Keratinocyte (primary cell): Measurements from ENCODE around the gene RICTOR. TPM values are rescaled to one million over a fixed set of nuclear protein-coding genes. Genes with fewer than 3 reads are reported as not detected.

Experiments used
- DNase-seq: peaks from one replicate; pipeline ENCODE4 v3.0.0-alpha.2; 2011; ENCODE audit warnings: low read depth, missing footprints, low spot score
- FAIRE-seq: peaks from 2 replicates; lab custom pipeline; 2011; peaks lifted over from hg19 to GRCh38; lab: Jason Lieb, UNC
- H2AFZ ChIP-seq: 2 replicates; pipeline ENCODE4 v1.6.0; 2012; ENCODE audit warnings: low read length, control low read depth, inconsistent platforms; ENCODE audit not compliant: control insufficient read depth
- H3K27ac ChIP-seq: 2 replicates; pipeline ENCODE4 v1.5.1; 2011; ENCODE audit warnings: low read length; ENCODE audit not compliant: control insufficient read depth, insufficient read depth
- H3K27me3 ChIP-seq: 3 replicates; pipeline ENCODE4 v1.6.0; 2011; ENCODE audit warnings: low read length; ENCODE audit not compliant: control insufficient read depth, insufficient read depth; ENCODE audit errors: extremely low read depth
- H3K36me3 ChIP-seq, 2 experiments: 2 replicates in 1 of 2; 3 replicates in 1 of 2; pipeline ENCODE4 v1.5.1; 2011; ENCODE audit warnings: low read length in 2 of 2, mild to moderate bottlenecking in 1 of 2; ENCODE audit not compliant: control insufficient read depth in 2 of 2, insufficient read depth in 2 of 2; ENCODE audit errors: extremely low read depth in 1 of 2
- H3K4me1 ChIP-seq: 3 replicates; pipeline ENCODE4 v1.5.1; 2011; ENCODE audit warnings: low read length; ENCODE audit not compliant: control insufficient read depth, insufficient read depth; ENCODE audit errors: extremely low read depth
- H3K4me2 ChIP-seq: 3 replicates; pipeline ENCODE4 v1.6.0; 2011; ENCODE audit warnings: low read depth, low read length; ENCODE audit not compliant: control insufficient read depth, insufficient read depth; ENCODE audit errors: extremely low read depth
- H3K4me3 ChIP-seq, 3 experiments: fragments of 200-600 bp in 1 of 3; sonication (generic) in 1 of 3; 2 replicates in 2 of 3; 3 replicates in 1 of 3; pipeline ENCODE4 v1.5.1; 2011 to 2016; ENCODE audit warnings: low read length in 3 of 3, mild to moderate bottlenecking in 3 of 3, control low read depth in 2 of 3, inconsistent platforms in 1 of 3, low read depth in 1 of 3, mixed read lengths in 1 of 3, mixed run types in 1 of 3, moderate library complexity in 1 of 3; ENCODE audit not compliant: control insufficient read depth in 2 of 3, insufficient read depth in 2 of 3; ENCODE audit errors: extremely low read depth in 1 of 3
- H3K79me2 ChIP-seq: 2 replicates; pipeline ENCODE4 v1.6.0; 2012; ENCODE audit warnings: low read length; ENCODE audit not compliant: control insufficient read depth, insufficient read depth
- H3K9ac ChIP-seq: 3 replicates; pipeline ENCODE4 v1.6.0; 2011; ENCODE audit warnings: low read length; ENCODE audit not compliant: control insufficient read depth, insufficient read depth; ENCODE audit errors: extremely low read depth
- H3K9me1 ChIP-seq: 3 replicates; pipeline ENCODE4 v1.6.0; 2011; ENCODE audit warnings: low read length; ENCODE audit not compliant: control insufficient read depth, insufficient read depth; ENCODE audit errors: extremely low read depth
- H3K9me3 ChIP-seq: 2 replicates; pipeline ENCODE4 v1.5.1; 2012; ENCODE audit warnings: low read depth, low read length; ENCODE audit not compliant: control insufficient read depth
- H4K20me1 ChIP-seq: 3 replicates; pipeline ENCODE4 v1.6.0; 2011; ENCODE audit warnings: low read length; ENCODE audit not compliant: control insufficient read depth, insufficient read depth; ENCODE audit errors: extremely low read depth
- CTCF ChIP-seq, 3 experiments: IDR thresholded peaks in 1 of 3; conservative IDR thresholded peaks in 1 of 3; optimal IDR thresholded peaks in 1 of 3; 2 replicates in 2 of 3; 3 replicates in 1 of 3; pipeline versions ENCODE3 to v1.5.1; 2011; ENCODE audit warnings: low read length in 3 of 3, mild to moderate bottlenecking in 3 of 3, moderate library complexity in 2 of 3, control low read depth in 1 of 3, inconsistent platforms in 1 of 3; ENCODE audit not compliant: insufficient read depth in 2 of 3; ENCODE audit errors: extremely low read depth in 1 of 3
- EZH2 ChIP-seq: IDR thresholded peaks from one replicate; pipeline ENCODE4 v1.6.1; 2012; ENCODE audit warnings: inconsistent platforms, mild to moderate bottlenecking, low read length, moderate library complexity
- dilution Hi-C: fragments of 300-500 bp; cut with MboI; formaldehyde crosslinking; loops from one replicate; pipeline ENCODE4 v1.7.0; 2020; ENCODE audit warnings: low sequenced_read_pairs; ENCODE audit not compliant: extremely low pct_ligation_motif_present
- polyA plus RNA-seq, 5 experiments: library from polyadenylated mRNA; depleted of rRNA in 3 of 5; stranded (reverse) in 3 of 5; stranded (forward) in 1 of 5; unstranded in 1 of 5; fragments of >200 nt; gene quantifications; 1 replicate in 1 of 5; 2 replicates in 3 of 5; 3 replicates in 1 of 5; pipeline versions ENCODE4 v1.2.1 to v1.2.3, GENCODE V29; 2011 to 2012; ENCODE audit warnings: missing spikeins in 2 of 5, low read depth in 1 of 5, low replicate concordance in 1 of 5

RICTOR gene
- polyA plus RNA-seq, 1 donor (not counting 4 experiments of a cell fraction or from before 2014, with no cell fraction given): 11.5 TPM

- Histone ChIP-seq H3K27me3 (no peaks in the 10 kb centered on the region), H3K9me1 (no peaks in the 10 kb centered on the region), H3K9me3 (no peaks in the 10 kb centered on the region), H4K20me1 (no peaks in the 10 kb centered on the region), H3K79me2 (no peaks in the 10 kb centered on the region), H2AFZ (no peak overlapping the region), H3K9ac (no peak overlapping the region), H3K4me1 (no peaks in the 10 kb centered on the region), H3K36me3 (peaks cover 36% of the 10 kb centered on the region in 2 experiments), H3K4me2 (no peak overlapping the region), H3K4me3 (no peak overlapping the region), H3K27ac (no peak overlapping the region)
- dilution Hi-C loops: no loop called here
- TF ChIP-seq EZH2 (no peak), CTCF (optimal IDR thresholded peaks at IDR 0.05 in 1 of 3, IDR thresholded peaks at IDR 0.05 in 1 of 3, conservative IDR thresholded peaks at IDR 0.05 in 1 of 3; ENCODE audit: extremely low read depth in 1 of 3, insufficient read depth in 2 of 3, low read length in 3 of 3) (no peak)
- DNase-seq (no peak), FAIRE-seq (no peak)
Observed at GRCh38 chr5:38921174-38921573, 153.0 kb downstream of the RICTOR start.

GRCh38 chr5:38916802-38917201 is 157.4 kb downstream of the RICTOR start:
- Histone ChIP-seq H3K27me3 (no peaks in the 10 kb centered on the region), H3K9me1 (no peaks in the 10 kb centered on the region), H3K9me3 (no peaks in the 10 kb centered on the region), H3K27ac (no peak overlapping the region), H2AFZ (no peak overlapping the region), H3K4me3 (no peak overlapping the region), H3K79me2 (no peaks in the 10 kb centered on the region), H3K4me1 (no peaks in the 10 kb centered on the region), H4K20me1 (no peaks in the 10 kb centered on the region), H3K36me3 (peaks cover 16 to 25% of the 10 kb centered on the region in 2 experiments), H3K4me2 (no peak overlapping the region), H3K9ac (no peak overlapping the region)
- no peak for DNase-seq
- dilution Hi-C loops: no loop called here
- no peak for FAIRE-seq
- no peak for TF ChIP-seq CTCF (optimal IDR thresholded peaks at IDR 0.05 in 1 of 3, IDR thresholded peaks at IDR 0.05 in 1 of 3, conservative IDR thresholded peaks at IDR 0.05 in 1 of 3; ENCODE audit: extremely low read depth in 1 of 3, insufficient read depth in 2 of 3, low read length in 3 of 3)
- TF ChIP-seq EZH2: no peak
